HG03175 (cell line): ENCODE measurements around the gene MGST3.
"Not testable (repeated sequence)": the region's sequence is repeated elsewhere in the genome, so short reads cannot be mapped to it uniquely, and the experiment has no call there.

ENCODE experiments used
- ATAC-seq: cut with Tn5 transposase; IDR thresholded peaks from one replicate; pipeline ENCODE4 v1.9.1; 2021; ENCODE audit warnings: mild to moderate bottlenecking, moderate library complexity; ENCODE audit not compliant: unreplicated experiment

The MGST3 gene

DNA sequence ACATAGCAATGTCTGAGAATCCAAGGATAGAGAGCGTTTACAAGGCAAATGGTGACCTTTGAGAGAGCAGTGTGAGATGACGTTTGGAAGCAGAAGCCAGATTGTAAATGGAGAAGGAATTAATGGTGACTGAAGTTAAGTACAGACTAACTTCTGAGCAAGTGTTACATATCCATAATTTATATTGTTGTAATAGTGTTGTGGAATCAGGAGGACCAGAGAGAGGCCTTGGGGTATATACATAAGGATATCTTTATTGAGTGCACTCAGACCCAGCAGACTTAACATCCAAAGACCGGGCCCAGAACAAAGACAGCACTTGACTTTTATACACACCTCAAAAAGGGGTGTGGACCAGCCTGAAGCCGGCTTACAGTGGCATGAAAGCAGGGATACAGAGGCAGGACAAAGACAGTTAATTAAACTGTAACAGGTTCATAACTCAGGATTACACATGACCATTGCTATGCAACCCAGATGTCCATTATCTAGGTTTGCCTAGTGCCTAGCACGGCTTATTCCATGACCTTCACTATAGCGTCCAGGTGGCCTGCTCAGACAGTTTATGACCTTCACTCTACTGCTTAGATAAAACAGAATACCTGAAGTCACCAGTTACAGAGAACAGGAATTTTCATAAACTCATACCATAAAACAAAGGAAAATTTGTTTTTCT, 2.7 kb upstream of the MGST3 start:
- ATAC-seq = no peak

GRCh38 chr1:165629151-165629550, 1.9 kb upstream of the MGST3 start:
- ATAC-seq = no peak

DNA sequence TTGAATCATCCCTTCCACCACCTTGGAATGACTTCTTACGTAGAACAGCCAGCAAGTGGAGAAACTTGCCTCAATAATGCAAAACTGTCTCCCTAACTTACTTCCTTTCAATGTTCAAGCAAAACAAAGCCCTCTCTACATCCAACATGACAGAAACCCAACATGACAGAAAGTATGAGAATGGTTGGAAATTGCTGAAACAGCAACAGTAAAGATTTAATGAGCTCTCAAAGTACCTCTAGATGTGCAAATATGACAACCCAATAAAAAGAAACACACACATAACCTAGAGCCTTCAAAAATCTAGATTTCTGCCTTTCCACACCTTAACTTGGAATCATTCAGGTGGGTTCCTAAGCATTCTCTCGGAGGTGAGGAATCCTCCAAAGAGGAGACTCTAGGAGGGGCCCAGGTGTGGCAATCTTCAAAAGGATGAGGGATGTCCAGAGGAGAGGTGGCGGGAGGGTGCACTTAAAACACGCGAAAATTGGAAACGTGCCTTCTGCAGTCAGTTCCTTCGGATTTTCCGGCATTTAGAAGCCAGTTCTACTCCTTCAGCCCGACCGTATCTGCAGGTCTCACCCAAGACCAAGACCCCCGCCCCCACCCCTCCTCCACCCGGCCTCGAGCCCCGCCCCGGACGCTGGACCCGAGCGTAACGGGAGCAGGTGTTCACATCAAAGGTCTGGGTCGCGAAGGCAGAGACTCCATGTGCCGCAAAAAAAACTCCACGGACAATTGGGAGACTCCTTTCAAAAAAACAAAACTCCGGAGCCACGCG, 996 bp upstream of the MGST3 start:
- ATAC-seq = no peak

GRCh38 chr1:165631342-165632151, 513 bp downstream of the MGST3 start:
- peak; percentile 35 for ATAC-seq

DNA sequence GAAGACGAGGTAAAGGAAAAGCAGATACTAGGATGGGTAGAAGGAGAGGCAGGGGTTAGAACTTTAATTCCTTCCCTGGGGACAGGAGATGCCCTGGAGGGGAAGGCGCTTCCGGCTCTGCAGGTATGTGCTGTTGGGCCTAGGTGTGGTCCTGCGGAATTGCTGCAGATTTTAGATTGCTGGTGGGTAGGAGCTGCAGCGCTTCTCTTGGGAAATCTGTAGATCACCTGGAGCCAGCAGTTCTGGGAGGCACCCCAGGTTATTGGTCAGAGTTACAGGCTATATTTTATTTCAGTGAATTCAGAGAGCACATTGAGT, 1.1 kb downstream of the MGST3 start:
- no peak for ATAC-seq

DNA sequence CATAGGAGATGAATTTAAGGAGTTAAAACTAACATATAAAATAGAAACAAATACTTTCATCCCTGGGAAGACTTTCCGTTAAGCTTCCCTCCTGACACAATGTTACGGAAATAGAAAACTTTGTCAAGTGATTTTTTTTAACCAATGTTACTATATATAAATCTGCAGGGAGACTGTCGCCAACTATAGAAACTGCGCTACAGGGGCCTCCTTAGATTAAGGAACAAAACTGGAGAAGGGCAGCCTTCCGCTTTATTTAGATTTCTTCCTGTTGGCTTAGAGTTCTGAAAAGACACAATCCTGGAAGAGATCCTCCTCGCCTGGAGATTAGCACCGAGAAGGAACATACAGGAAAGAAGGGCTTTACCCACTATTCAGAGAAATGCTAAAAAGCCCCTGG, 1.5 kb downstream of the MGST3 start:
- ATAC-seq = no peak

- no peak for ATAC-seq
Measured at GRCh38 chr1:165633614-165634013, 2.6 kb downstream of the MGST3 start.

DNA sequence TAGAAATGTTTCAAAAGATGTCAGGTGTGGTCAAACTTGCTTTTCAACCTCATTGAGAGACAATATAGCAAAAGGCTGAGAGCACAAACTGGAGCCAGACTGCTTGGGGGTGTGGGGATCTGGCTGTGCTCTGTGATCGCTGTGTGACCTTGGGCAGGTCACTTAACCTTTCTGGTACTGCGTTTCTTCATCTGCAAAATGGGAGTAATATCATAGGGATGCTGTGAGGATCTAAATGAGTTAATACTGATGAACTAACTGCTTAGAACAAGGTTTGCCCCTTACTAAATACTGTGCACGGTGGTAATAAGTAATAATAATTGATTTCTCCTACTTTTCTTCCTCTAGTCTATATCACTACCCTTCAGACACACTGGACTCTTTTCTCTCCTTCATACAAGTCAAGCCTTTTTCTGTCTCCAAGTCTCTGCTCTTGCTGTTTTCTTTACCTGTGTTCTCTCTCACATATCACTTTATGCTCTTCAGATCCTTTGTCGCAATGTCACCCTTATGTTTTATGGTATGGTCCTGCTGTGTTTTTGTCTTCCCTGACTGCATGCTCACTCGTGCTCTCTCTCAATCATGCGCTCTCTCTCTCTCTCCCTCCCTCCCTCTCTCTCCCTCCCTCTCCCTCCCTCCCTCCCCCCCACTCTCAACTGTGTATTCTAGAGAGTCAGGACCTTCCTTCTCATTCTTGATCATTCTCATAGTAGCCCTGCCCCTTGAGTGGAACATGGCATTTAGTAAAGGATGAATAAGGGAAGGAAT, 3.3 kb downstream of the MGST3 start:
- ATAC-seq = no peak

DNA sequence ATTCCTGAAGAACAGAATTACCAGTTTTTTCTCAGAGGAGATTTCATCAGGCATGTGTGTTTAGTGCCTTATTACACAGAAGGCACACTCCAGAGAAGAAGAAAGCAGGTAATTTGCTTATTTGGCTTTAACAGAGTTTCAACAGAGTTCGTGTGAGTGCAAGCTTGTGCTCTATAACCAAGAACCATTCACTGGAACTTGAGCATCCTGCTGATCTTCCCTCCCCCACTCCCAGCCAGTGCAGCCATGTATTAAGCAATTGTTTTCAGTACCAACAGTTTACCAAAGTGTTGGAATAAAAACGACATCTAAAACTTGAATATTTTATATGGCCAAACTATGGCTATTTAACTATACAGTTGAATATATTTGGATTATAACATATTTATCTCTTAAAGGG, 4.3 kb downstream of the MGST3 start:
- ATAC-seq = no peak

DNA sequence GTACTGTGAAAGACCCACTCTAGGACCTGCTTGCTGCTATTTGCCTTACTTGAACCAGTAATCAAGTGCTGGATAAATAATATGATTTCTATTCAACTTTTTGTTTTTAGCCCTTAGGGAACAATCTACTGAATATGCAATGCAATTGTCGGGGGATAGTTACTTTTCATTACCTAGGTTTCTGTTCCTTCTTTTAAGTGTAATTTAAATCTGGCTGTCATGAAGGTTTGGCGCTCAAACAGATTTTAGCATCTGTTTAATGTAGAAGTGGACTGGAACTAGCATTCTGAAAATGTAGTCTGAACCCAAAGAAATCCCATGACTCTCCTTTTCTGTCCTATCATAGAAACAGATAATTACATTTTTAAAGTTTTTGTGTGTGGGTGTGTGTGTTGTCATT, 4.8 kb downstream of the MGST3 start:
- ATAC-seq = no peak

GRCh38 chr1:165637427-165637826, 6.4 kb downstream of the MGST3 start:
- no peak for ATAC-seq

- not testable (repeated sequence) for ATAC-seq
Measured at GRCh38 chr1:165638211-165638610, 7.2 kb downstream of the MGST3 start.

- ATAC-seq = no peak
Measured at GRCh38 chr1:165639821-165640623, 9.0 kb downstream of the MGST3 start.

DNA sequence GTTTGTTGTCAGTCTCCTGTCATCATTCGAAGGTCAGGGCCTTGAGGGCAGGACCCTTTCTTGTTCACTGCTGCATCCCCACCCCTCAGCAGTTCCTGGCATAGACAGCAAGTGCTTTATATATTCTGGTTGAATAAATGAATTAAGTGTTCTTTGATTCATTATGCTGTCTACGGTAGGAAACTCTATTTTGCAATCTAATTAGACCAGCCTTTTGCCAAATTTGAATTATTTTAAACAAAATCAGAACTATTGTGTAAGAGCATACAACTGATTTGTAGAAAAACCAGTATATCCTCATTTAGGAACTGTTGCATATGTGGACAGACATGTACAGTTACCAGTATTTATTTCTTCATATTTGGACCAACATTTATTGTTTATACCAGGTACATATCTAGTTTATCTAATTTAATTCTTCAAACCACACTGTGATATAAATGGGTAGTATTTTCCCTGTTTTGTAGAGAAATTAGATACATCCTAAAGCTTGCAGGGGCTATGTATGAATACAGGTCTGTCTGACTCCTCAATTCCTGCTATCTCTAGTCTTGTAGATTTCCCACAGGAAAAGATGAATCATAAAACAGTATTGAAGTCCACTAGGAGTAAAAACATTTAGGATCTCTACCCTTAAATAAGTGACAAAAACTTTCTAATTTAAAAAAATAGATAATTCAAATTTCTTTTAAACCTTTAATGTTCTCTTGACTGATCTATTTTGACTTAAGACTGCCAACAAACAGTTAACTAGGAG, 10.4 kb downstream of the MGST3 start:
- ATAC-seq = no peak

DNA sequence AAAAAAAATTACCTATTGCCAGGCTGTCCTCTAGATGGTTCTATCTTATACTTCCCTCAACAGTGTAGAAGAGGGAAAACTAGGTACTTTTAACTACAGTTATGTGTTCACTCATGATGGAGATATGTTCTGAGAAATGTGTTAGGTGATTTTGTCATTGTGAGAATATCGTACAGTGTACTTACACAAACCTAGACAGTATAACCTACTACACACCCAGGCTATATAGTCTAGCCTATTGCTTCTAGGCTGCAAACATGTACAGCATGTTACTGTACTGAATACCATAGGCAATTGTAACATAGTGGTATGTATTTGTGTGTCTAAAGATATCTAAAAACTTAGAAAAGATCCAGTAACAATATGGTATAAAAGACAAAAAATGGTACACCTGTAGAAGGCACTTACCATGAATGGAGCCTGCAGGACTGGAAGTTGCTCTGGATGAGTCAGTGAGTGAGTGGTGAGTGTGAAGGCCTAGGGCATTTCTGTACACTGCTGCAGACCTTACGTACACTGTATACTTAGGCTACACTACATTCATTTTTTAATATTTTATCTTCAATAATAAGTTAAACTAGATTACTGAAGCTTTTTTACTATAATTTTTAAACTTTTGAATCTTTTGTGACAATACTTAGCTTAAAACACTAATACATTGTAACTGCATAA, 13.2 kb downstream of the MGST3 start:
- no peak for ATAC-seq

GRCh38 chr1:165645654-165646366, 14.8 kb downstream of the MGST3 start:
- ATAC-seq = peak; percentile 68

DNA sequence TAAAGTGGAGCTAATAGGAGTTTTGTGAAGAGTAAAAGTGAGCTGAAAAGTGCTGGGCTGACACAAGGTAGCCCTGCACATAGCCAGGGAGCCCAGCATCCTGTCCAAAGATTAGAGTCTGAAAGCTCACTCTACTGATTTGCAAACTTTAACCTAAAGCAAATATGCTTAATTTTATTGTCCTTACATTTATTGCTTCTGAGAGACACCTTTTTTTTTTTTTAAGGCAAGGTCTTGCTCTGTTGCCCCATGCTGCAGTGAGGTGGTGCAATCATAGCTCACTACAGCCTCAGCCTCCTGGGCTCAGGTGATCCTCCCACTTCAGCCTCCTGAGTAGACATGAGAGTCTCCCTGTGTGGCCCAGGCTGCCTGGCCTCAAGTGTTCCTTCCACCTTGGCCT, 16.5 kb downstream of the MGST3 start:
- ATAC-seq = no peak

GRCh38 chr1:165647970-165648369, 16.9 kb downstream of the MGST3 start:
- no peak for ATAC-seq
